HG03064 (cell line): ENCODE measurements around the gene SCRN2.

Experiments
- ATAC-seq: cut with Tn5 transposase; IDR thresholded peaks from one replicate; pipeline ENCODE4 v1.9.1; 2021; ENCODE audit warnings: low read depth; ENCODE audit not compliant: unreplicated experiment

The SCRN2 gene

GRCh38 chr17:47808036-47808829 lies 32.8 kb downstream of the SCRN2 start:
- ATAC-seq: no peak

- ATAC-seq: no peak
Observed at GRCh38 chr17:47807421-47807820, 33.7 kb downstream of the SCRN2 start.

GRCh38 chr17:47806913-47807255 lies 34.2 kb downstream of the SCRN2 start:
- ATAC-seq: no peak

DNA sequence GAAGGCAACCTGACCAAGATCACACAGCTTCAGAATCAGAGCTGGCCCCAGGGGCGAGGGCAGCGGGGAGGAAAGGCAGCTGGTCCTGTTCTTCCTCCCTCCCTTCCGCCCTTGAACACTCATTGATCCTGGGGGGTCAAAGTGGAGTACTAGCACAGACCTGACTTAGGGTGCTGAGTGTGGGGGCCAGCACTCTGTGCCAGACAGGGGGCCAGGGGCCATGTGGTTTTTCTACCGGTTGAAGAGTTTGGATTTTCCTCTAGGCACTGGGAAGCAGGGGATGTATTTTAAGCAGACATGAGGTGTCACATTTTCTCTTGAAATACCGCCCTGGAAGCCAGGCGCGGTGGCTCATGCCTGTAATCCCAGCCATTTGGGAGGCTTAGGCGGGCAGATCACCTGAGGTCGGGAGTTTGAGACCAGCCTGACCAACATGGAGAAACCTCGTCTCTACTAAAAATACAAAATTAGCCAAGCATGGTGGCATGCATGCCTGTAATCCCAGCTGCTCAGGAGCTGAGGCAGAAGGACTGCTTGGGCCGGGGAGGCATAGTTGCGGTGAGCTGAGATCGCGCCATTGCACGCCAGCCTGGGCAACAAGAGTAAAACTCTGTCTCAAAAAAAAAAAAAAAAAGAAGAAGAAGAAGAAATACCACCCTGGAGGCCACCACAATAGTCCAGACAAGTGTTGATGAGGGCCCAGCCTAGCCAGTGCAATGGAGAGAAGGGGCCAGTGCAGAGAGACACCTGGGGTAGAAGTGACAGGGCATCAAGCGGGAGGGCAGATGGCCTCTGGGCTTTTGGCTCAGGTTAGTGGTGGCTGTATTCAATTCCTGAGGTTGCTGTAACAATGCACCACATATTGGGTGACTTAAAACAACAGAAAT lies 34.8 kb downstream of the SCRN2 start:
- no peak for ATAC-seq

GRCh38 chr17:47804461-47804860 lies 36.6 kb downstream of the SCRN2 start:
- no peak for ATAC-seq

DNA sequence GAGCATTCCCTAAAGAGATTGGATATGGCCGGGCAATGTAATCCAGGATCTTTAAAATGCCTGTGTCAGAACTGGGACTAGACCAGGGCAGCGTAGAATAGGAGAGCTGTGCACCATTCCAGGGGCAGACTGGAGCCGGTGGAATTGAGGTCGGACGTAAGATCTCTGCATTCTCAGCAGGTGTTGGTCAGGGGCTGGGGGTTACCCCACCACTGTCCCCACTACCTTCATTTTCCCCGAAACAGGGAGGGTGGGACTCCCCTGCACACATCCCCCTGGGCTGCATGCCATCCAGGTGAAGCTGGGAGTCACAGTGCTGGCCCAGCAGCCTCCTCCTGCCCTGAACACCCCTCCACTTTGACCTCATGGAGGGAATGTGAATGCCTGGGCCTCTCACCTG lies 37.3 kb downstream of the SCRN2 start:
- ATAC-seq: no peak

- ATAC-seq: no peak
Observed at GRCh38 chr17:47803201-47803600, 37.9 kb downstream of the SCRN2 start.

DNA sequence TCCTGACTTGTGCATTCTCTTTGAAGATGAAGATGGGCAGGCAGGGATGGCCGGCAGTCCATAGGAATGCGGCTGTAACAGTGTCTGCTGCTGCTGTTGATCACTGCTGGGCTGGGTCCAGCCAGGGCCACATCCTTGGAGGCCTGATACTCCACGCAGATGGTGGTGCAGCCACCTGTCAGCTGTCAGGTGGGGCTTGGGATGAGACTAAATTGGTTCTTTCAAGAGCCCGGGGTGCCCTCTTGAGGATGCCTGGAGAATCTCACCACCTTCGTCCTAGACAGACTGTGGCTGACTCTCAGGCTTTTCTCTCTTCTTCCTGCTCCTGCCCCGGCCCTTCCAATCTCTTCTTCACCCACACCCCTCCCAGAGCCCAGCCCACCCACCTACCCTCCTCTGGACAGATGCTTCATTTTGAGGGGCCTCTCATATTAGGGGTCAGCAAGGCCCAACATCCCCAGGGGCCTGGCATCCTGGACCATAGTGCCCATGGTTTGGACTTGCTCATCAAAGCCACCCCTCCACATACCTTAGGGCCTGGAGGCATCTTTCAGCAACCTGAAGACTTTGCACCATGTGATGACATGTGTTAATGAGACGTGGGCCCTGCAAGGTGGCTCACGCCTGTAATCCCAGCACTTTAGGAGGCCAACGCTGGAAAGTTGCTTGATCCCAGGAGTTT lies 38.6 kb downstream of the SCRN2 start:
- ATAC-seq: no peak

DNA sequence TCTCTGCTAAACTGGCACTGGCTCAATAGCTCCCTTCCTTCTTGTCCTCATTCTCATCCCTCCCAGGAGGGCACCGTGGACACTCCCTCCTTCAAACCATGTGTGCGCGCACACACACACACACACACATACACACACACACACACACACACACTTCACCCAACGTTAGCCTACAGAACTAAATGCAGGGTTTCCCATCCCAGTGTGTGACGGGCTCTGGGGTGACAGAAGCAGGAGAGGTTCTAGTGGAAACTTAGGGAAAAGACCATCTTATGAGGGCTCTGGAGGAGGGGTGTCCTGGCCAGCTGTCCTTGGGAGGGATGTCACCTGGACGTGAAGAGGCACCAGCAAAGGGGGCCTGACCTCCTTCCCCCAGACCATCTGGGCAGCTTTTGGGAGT lies 39.2 kb downstream of the SCRN2 start:
- ATAC-seq: no peak

DNA sequence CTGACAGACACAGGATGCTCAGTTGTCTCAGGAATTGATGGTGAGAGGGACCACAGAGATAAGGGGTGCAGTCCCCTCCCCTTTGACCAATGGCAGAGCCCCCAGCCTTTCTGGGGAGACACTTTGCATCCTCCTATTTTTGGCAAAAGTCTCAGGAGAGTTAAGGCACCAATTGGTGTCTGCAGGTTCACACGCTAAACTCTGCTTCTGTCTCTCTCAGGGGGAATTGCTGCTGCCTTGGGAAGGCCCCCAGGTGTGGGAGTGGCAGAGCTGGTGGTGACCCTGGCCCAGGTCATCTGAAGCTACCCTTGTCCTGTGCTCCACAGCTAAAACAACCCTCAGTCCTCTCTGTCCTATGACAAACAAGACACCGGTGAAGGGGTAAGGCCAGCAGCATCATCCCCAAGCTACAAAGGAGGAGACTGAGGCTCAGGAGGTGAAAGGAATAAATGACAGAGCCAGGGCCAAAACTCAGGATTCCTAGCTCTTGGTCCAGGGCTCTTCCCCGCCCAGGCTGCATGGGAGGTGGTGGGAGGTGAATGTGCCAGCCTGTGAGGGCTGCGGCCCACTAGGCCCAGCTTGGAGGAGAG lies 39.8 kb downstream of the SCRN2 start:
- no peak for ATAC-seq

GRCh38 chr17:47800686-47801085 lies 40.4 kb downstream of the SCRN2 start:
- ATAC-seq: no peak

DNA sequence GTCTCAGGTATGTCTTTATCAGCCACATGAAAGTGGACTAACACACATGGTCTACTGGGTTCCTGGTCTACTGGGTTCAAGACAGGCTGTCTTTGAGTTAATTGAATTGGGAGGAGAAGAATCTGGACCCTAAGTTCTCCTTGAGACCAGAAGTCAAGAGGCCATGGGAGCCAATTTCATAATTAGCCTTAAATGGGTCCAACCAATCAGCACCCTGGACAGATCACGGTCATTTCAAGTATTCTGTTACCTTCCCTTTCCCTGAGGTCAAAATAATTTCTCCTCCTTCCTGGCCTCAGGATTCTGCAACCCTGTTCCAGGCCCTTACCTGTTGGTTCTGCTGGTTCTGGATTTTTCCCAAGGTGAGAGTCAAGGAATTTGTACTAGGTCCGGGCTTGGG lies 43.3 kb downstream of the SCRN2 start:
- ATAC-seq: no peak

DNA sequence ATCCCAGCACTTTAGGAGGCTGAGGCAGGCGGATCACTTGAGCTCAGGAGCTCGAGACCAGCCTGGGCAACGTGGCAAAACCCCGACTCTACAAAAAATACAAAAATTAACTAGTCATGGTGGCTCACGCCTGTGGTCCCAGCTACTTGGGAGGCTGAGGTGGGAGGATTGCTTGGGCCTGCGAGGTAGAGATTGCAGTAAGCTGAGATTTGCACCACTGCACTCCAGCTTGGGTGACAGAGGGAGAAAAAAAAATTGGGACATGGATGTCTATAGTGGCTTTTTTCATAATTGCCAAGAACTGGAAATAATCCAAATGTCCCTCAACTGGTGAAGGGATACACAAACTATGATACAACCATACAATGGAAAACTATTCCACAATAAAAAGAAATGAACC lies 48.1 kb downstream of the SCRN2 start:
- no peak for ATAC-seq

GRCh38 chr17:47792457-47792856 lies 48.6 kb downstream of the SCRN2 start:
- no peak for ATAC-seq

DNA sequence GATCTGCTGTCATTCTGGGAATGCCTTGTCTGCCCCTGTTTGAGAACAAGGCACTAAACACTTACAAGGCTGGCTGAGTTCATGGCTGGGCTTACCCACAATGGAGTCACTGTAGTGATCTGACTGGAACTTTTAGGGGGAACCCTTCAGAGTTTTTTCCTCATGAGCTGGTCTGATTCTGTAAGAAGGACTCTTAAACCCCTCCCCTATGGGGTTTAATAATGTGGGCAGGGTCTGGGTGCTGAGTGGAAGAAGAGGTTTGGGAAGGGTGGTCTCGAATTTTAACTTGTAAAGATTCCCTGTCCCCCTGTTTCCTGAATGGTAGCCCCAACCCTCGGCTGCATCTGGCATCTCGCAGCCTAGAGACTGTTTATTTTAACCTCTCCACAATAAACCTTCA lies 50.0 kb downstream of the SCRN2 start:
- ATAC-seq: no peak

DNA sequence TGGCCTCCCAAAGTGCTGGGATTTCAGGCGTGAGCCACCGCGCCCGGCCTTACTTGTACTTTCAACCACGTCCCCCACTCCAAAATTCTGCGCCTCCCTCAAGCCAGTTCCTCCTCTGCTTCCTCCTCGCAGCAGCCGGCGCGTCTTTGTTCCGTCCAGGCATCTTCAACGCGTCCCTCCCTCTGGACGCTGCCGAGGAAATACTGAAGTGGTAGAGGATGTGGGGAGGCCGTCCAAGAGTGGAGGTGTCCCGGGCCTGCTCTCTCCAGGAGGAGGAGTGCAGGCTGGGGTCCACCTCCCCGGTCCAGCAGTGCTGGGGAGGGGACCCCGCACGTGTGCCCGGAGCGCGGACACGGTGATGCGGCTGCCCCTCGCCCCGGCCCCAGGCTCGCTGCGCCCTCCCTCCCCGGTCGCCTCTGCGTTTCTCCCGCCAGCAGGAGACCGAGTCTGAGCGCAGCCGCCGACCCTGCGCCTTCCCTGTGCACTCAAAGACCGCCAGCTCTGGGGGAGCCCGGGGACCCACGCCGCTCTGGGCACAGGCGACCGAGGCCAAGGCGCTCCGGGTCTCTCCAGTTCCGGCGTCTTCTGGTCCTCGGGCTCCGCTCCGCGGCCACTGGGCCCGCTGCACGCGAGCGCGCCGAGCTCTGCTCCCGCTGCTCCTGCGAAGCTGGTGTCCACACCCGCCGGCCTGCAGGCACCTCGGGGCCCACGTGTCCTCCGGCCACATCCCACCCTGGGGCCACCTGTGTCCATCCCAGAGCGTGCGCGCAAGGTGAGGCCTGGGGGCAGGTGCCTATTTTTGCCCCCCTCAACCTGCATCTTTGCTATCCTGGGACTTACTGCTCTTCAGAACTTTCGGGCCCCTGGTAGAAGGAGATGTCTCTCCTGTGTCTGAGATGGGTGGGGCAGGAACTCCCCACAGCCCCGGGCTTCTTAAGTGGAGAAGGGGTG lies 51.2 kb downstream of the SCRN2 start:
- ATAC-seq: no peak
